Stromal cell of bone marrow (primary cell): Measurements from ENCODE around the gene OTOR.

Experiments used
- DNase-seq: peaks from one replicate; pipeline ENCODE4 v3.0.0-alpha.2; 2012; ENCODE audit warnings: low read depth

Gene OTOR

GRCh38 chr20:16749573-16749972 is 1.4 kb downstream of the OTOR start:
- DNase-seq, result no peak

GRCh38 chr20:16752082-16752481 is 3.9 kb downstream of the OTOR start:
- DNase-seq, result no peak

- no peak for DNase-seq
Observed at GRCh38 chr20:16752901-16753300, 4.7 kb downstream of the OTOR start.

GRCh38 chr20:16758454-16759180 is 10.5 kb downstream of the OTOR start:
- DNase-seq, result no peak

- DNase-seq, result no peak
Observed at GRCh38 chr20:16759181-16759563, 11.0 kb downstream of the OTOR start.

GRCh38 chr20:16760431-16761304 is 12.5 kb downstream of the OTOR start:
- DNase-seq, result no peak

GRCh38 chr20:16761305-16761829 is 13.2 kb downstream of the OTOR start:
- DNase-seq, result peak; percentile 50

GRCh38 chr20:16764560-16764959 is 16.4 kb downstream of the OTOR start:
- DNase-seq, result no peak

- no peak for DNase-seq
Observed at GRCh38 chr20:16771213-16771612, 23.1 kb downstream of the OTOR start.

- no peak for DNase-seq
Observed at GRCh38 chr20:16775961-16776360, 27.8 kb downstream of the OTOR start.

GRCh38 chr20:16777126-16777525 is 29.0 kb downstream of the OTOR start:
- DNase-seq, result no peak

- DNase-seq, result no peak
Observed at GRCh38 chr20:16778159-16778558, 30.0 kb downstream of the OTOR start.

- no peak for DNase-seq
Observed at GRCh38 chr20:16781496-16781895, 33.3 kb downstream of the OTOR start.

GRCh38 chr20:16785226-16785625 is 37.1 kb downstream of the OTOR start:
- DNase-seq, result no peak
